Osteoblast (primary cell): Measurements from ENCODE around the gene NFATC3. TPM values are rescaled to one million over a fixed set of nuclear protein-coding genes. Genes with fewer than 3 reads are reported as not detected.

Experiments
- DNase-seq: peaks from one replicate; pipeline ENCODE4 v3.0.0; 2011; ENCODE audit warnings: low spot score, mixed read lengths; ENCODE audit not compliant: insufficient read length; ENCODE audit errors: missing footprints
- H2AFZ ChIP-seq: 2 replicates; pipeline ENCODE4 v1.6.0; 2011; ENCODE audit warnings: mild to moderate bottlenecking, low read length
- H3K27ac ChIP-seq: 2 replicates; pipeline ENCODE4 v1.5.1; 2011; ENCODE audit warnings: mild to moderate bottlenecking, low read depth, low read length, moderate library complexity
- H3K27me3 ChIP-seq: 2 replicates; pipeline ENCODE4 v1.6.0; 2012; ENCODE audit warnings: mild to moderate bottlenecking, control low read depth, inconsistent platforms, low read length, moderate library complexity; ENCODE audit not compliant: insufficient read depth
- H3K36me3 ChIP-seq: 2 replicates; pipeline ENCODE4 v1.5.1; 2011; ENCODE audit warnings: mild to moderate bottlenecking, low read length, control low read depth, moderate library complexity; ENCODE audit not compliant: insufficient read depth
- H3K4me1 ChIP-seq: 2 replicates; pipeline ENCODE4 v1.5.1; 2011; ENCODE audit warnings: mild to moderate bottlenecking, low read length, control low read depth, moderate library complexity; ENCODE audit not compliant: insufficient read depth
- H3K4me2 ChIP-seq: 2 replicates; pipeline ENCODE4 v1.6.0; 2011; ENCODE audit warnings: mild to moderate bottlenecking, low read length; ENCODE audit not compliant: insufficient read depth
- H3K4me3 ChIP-seq: fragments of 200-600 bp; sonication (generic); 3 replicates; pipeline ENCODE4 v1.5.1; 2012; ENCODE audit warnings: mild to moderate bottlenecking, low read length, inconsistent platforms; ENCODE audit not compliant: insufficient read depth
- H3K79me2 ChIP-seq: 2 replicates; pipeline ENCODE4 v1.6.0; 2012; ENCODE audit warnings: mild to moderate bottlenecking, low read length, control low read depth, inconsistent platforms; ENCODE audit not compliant: insufficient read depth
- H3K9me3 ChIP-seq: 2 replicates; pipeline ENCODE4 v1.5.1; 2011; ENCODE audit warnings: low read depth, low read length, control low read depth
- H4K20me1 ChIP-seq: 2 replicates; pipeline ENCODE4 v1.6.0; 2012; ENCODE audit warnings: mild to moderate bottlenecking, low read length, control low read depth; ENCODE audit not compliant: insufficient read depth
- CTCF ChIP-seq: IDR thresholded peaks from 2 replicates; pipeline ENCODE4 v1.5.1; 2011; ENCODE audit warnings: mild to moderate bottlenecking, low read depth, low read length, moderate library complexity; ENCODE audit errors: extremely low read depth
- total RNA-seq: library from RNA; depleted of rRNA; stranded (reverse); fragments of >200 nt; gene quantifications from 2 replicates; pipeline ENCODE4 v1.2.3, GENCODE V29; 2012

Gene NFATC3
- total RNA-seq, 1 donor: 36.2 TPM

GRCh38 chr16:68226116-68226515 lies 140.9 kb downstream of the NFATC3 start:
- no peaks in the 10 kb centered on the region for H3K9me3 ChIP-seq
- TF ChIP-seq CTCF: no peak
- H2AFZ ChIP-seq: no peak overlapping the region
- peaks cover 5% of the 10 kb centered on the region for H3K36me3 ChIP-seq
- no peaks in the 10 kb centered on the region for H3K27me3 ChIP-seq
- H4K20me1 ChIP-seq: peaks cover 4% of the 10 kb centered on the region
- DNase-seq: no peak
- H3K27ac ChIP-seq: no peak overlapping the region
- no peaks in the 10 kb centered on the region for H3K79me2 ChIP-seq
- no peak overlapping the region for H3K4me2 ChIP-seq
- H3K4me1 ChIP-seq: peaks cover 11% of the 10 kb centered on the region
- H3K4me3 ChIP-seq: no peak overlapping the region

GRCh38 chr16:68227183-68227793 lies 142.1 kb downstream of the NFATC3 start:
- Histone ChIP-seq H3K27ac (peak overlapping the region; percentile 5), H4K20me1 (peaks cover 4% of the 10 kb centered on the region), H3K4me3 (no peak overlapping the region), H3K9me3 (no peaks in the 10 kb centered on the region), H3K4me1 (peaks cover 11% of the 10 kb centered on the region), H2AFZ (no peak overlapping the region), H3K79me2 (no peaks in the 10 kb centered on the region), H3K36me3 (peaks cover 5% of the 10 kb centered on the region), H3K27me3 (no peaks in the 10 kb centered on the region), H3K4me2 (no peak overlapping the region)
- DNase-seq: peak; percentile 66
- TF ChIP-seq CTCF: no peak

- H3K27ac ChIP-seq: no peak overlapping the region
- peaks cover 4% of the 10 kb centered on the region for H4K20me1 ChIP-seq
- no peaks in the 10 kb centered on the region for H3K27me3 ChIP-seq
- H3K79me2 ChIP-seq: no peaks in the 10 kb centered on the region
- H3K36me3 ChIP-seq: peaks cover 5% of the 10 kb centered on the region
- TF ChIP-seq CTCF: no peak
- no peak overlapping the region for H3K4me3 ChIP-seq
- H3K4me2 ChIP-seq: no peak overlapping the region
- no peak overlapping the region for H2AFZ ChIP-seq
- peaks cover 11% of the 10 kb centered on the region for H3K4me1 ChIP-seq
- no peak for DNase-seq
- H3K9me3 ChIP-seq: no peaks in the 10 kb centered on the region
Observed at GRCh38 chr16:68227850-68228553, 142.8 kb downstream of the NFATC3 start.

- Histone ChIP-seq H3K27ac (no peak overlapping the region), H3K36me3 (peaks cover 5% of the 10 kb centered on the region), H3K79me2 (no peaks in the 10 kb centered on the region), H4K20me1 (peaks cover 4% of the 10 kb centered on the region), H3K4me3 (no peak overlapping the region), H3K4me1 (peaks cover 11% of the 10 kb centered on the region), H3K4me2 (no peak overlapping the region), H3K27me3 (no peaks in the 10 kb centered on the region), H2AFZ (no peak overlapping the region), H3K9me3 (no peaks in the 10 kb centered on the region)
- no peak for TF ChIP-seq CTCF
- no peak for DNase-seq
Observed at GRCh38 chr16:68228652-68229051, 143.5 kb downstream of the NFATC3 start.
